Glutamatergic neuron (in vitro differentiated cells): ENCODE measurements around the gene HIGD1B. TPM values are rescaled to one million over a fixed set of nuclear protein-coding genes. Genes with fewer than 3 reads are reported as not detected.

Experiments
- DNase-seq: peaks from one replicate; pipeline ENCODE4 v3.0.0; 2022
- H3K27ac Mint-ChIP-seq: one replicate; pipeline ENCODE4 v1.8.0; 2020; ENCODE audit warnings: mild to moderate bottlenecking, mixed read lengths, inconsistent platforms; ENCODE audit not compliant: unreplicated experiment
- H3K27me3 Mint-ChIP-seq: one replicate; pipeline ENCODE4 v1.8.0; 2020; ENCODE audit warnings: mild to moderate bottlenecking, moderate library complexity, mixed read lengths, inconsistent platforms; ENCODE audit not compliant: unreplicated experiment
- H3K36me3 Mint-ChIP-seq: one replicate; pipeline ENCODE4 v1.8.0; 2020; ENCODE audit warnings: mild to moderate bottlenecking, mixed read lengths, inconsistent platforms; ENCODE audit not compliant: unreplicated experiment
- H3K4me1 Mint-ChIP-seq: one replicate; pipeline ENCODE4 v1.8.0; 2020; ENCODE audit warnings: mild to moderate bottlenecking, low read depth, mixed read lengths, inconsistent platforms; ENCODE audit not compliant: unreplicated experiment
- H3K4me3 Mint-ChIP-seq: one replicate; pipeline ENCODE4 v1.8.0; 2020; ENCODE audit warnings: mild to moderate bottlenecking, mixed read lengths, inconsistent platforms; ENCODE audit not compliant: unreplicated experiment
- H3K9me3 Mint-ChIP-seq: one replicate; pipeline ENCODE4 v1.8.0; 2020; ENCODE audit warnings: mild to moderate bottlenecking, moderate library complexity, mixed read lengths, inconsistent platforms; ENCODE audit not compliant: unreplicated experiment
- long read RNA-seq: library from polyadenylated mRNA; unstranded; transcript quantifications from one replicate; pipeline ENCODE4 v2.0.0, GENCODE V29; 2020; ENCODE audit not compliant: unreplicated experiment
- total RNA-seq: library from RNA; stranded (reverse); fragmentation: NEBNext Ultra II Directional; extraction: Animal tissue kit (Norgen Biotek cat#: 25700); gene quantifications from one replicate; pipeline ENCODE4 v1.2.1, GENCODE V29; 2021; ENCODE audit not compliant: unreplicated experiment
- TF ChIP-seq, protein P1 (sequence below): fragments of 200-600 bp; sonication (generic); IDR thresholded peaks from one replicate; pipeline ENCODE4 v1.5.0; 2021; ENCODE audit not compliant: partially characterized antibody, unreplicated experiment

HIGD1B gene
- 1.1 TPM for total RNA-seq
- long read RNA-seq = 0 reads

DNA sequence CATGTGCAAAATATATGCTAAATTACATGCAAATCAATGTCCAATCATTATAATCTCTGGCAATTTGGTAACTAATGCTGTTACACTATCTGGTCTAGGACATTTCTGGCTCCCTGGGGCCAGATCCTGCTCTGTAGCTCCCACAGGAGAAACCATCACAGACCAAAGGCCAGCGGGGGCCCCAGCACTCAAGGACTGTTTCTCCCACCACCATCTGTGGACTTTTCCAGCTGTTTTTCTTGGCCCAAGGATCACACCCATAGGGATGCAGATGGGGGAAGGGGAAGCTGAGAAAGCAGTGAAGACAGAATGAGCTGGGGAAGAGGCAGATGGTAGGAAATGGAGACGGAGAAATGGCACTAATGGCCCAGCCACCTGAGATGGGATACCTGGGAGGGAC is at the start of gene HIGD1B:
Gene HIGD1B (plus strand): TSS at position 298 of the 400 bp plus-strand sequence. CDS start 270 bp downstream, outside the sequence.
- Mint-ChIP-seq H3K27ac (peak within 1 kb of the TSS; percentile 86), H3K9me3 (peaks cover 4% of the 10 kb centered on the region), H3K4me1 (peaks cover 39% of the 10 kb centered on the region), H3K4me3 (peak within 1 kb of the TSS; percentile 67), H3K27me3 (peaks cover 10% of the 10 kb centered on the region), H3K36me3 (no peaks in the 10 kb centered on the region)
- peak; percentile 32 for DNase-seq
- TF ChIP-seq, protein P1, sequence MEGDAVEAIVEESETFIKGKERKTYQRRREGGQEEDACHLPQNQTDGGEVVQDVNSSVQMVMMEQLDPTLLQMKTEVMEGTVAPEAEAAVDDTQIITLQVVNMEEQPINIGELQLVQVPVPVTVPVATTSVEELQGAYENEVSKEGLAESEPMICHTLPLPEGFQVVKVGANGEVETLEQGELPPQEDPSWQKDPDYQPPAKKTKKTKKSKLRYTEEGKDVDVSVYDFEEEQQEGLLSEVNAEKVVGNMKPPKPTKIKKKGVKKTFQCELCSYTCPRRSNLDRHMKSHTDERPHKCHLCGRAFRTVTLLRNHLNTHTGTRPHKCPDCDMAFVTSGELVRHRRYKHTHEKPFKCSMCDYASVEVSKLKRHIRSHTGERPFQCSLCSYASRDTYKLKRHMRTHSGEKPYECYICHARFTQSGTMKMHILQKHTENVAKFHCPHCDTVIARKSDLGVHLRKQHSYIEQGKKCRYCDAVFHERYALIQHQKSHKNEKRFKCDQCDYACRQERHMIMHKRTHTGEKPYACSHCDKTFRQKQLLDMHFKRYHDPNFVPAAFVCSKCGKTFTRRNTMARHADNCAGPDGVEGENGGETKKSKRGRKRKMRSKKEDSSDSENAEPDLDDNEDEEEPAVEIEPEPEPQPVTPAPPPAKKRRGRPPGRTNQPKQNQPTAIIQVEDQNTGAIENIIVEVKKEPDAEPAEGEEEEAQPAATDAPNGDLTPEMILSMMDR = no peak

DNA sequence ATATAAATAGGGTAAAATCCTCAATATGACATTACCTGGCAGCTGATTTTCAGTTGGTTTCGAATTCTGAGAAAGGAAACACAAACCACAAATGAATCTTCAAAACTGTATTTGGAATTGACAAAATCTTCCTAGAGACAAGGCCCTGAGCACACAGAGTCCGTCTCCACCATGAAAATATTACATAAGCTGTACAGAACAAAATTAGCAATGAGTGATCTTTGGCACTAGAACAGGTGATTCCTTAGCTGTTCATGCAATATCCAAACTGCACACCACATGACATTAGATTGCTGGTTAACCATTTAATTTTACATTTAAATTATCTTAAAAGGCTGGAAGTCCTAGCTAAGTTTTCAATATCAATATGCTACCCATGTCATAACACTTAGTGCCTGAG is 49.3 kb upstream of the HIGD1B start:
- peaks cover 4% of the 10 kb centered on the region for H3K9me3 Mint-ChIP-seq
- H3K27ac Mint-ChIP-seq = no peak overlapping the region
- H3K36me3 Mint-ChIP-seq = no peaks in the 10 kb centered on the region
- H3K27me3 Mint-ChIP-seq = peaks cover 9% of the 10 kb centered on the region
- DNase-seq = no peak
- TF ChIP-seq, protein P1 = no peak
- no peak overlapping the region for H3K4me3 Mint-ChIP-seq
- H3K4me1 Mint-ChIP-seq = peaks cover 33% of the 10 kb centered on the region

DNA sequence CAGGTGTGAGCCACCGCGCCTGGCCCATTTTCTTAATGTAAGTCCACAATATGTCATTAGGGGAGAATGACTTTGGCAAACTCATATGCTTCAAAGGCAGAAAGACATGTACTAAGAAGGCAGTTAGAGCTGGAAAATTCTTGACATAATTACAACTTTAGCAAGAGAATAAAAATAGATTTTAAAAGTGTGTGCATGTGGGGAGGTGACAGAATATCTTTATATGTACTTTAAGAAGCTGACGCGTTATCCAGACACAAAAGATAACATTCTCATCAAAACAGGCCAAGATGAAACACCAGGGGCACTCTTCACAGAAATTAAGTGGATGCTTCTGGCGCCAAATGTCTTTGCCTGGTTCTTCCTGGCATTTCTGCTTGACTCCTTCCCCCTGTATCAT is 45.8 kb upstream of the HIGD1B start:
- H3K4me3 Mint-ChIP-seq = no peak overlapping the region
- H3K36me3 Mint-ChIP-seq = no peaks in the 10 kb centered on the region
- no peak for DNase-seq
- H3K9me3 Mint-ChIP-seq = peaks cover 5% of the 10 kb centered on the region
- no peak overlapping the region for H3K27ac Mint-ChIP-seq
- TF ChIP-seq, protein P1 = no peak
- H3K4me1 Mint-ChIP-seq = peaks cover 29% of the 10 kb centered on the region
- peaks cover 4% of the 10 kb centered on the region for H3K27me3 Mint-ChIP-seq

- H3K36me3 Mint-ChIP-seq = no peaks in the 10 kb centered on the region
- TF ChIP-seq, protein P1 = no peak
- no peak for DNase-seq
- peaks cover 7% of the 10 kb centered on the region for H3K27me3 Mint-ChIP-seq
- peaks cover 33% of the 10 kb centered on the region for H3K4me1 Mint-ChIP-seq
- peaks cover 9% of the 10 kb centered on the region for H3K9me3 Mint-ChIP-seq
- H3K27ac Mint-ChIP-seq = no peak overlapping the region
- H3K4me3 Mint-ChIP-seq = peak overlapping the region; percentile 49
Measured at GRCh38 chr17:44804302-44805089, 43.2 kb upstream of the HIGD1B start.
